Measurements from ENCODE around the gene ZNF280D.

ZNF280D gene

DNA sequence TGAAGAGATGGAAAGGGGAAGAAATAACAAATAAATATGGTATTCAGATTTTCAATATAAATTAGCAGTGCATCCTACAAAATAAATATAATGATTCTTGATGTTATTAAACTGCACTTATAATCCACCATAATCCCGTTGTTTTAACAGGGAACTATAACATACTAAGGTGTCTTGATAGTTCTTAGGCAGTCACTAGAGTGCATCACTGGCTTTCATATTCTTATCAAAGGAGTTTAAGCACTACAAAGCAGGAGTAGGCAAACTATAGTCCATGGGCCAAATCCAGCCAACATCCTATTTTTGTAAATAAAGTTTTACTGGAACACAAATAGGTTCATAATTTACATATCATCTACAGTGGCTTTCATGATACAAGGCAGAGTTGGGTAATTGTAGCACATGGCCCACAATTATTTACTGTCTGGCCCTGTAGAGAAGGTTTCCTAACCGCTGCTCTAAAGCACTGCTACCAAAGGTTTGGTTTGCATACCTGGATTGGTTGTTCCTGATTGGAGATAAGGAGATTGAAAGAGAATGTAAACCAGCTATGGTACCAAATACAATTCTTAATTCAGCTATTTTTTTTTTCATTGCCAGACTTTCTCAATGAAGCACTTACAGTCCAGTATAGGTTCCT is 104.3 kb downstream of the ZNF280D start:
- DNase-seq = no peak

GRCh38 chr15:56619887-56620286 is 113.4 kb downstream of the ZNF280D start:
- no peak for DNase-seq

DNA sequence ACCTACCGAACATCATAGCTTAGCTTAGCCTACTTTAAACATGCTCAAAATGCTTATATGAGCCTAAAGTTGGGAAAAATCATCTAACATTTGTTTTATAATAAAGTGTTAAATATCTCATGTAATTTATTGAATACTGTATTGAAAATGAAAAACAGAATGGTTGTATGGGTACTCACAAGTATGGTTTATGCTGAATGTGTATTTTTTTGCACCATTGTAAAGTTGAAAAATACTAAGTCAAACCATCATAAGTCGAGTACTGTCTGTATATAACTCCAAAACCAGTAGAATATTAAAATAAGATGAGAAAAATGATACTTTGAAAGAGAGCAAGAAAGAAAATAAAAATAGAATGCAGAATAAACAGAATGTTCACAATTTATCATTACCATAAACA is 115.7 kb downstream of the ZNF280D start:
- DNase-seq = no peak

- no peak for DNase-seq
These were observed 116.8 kb downstream of the ZNF280D start for GRCh38 chr15:56616551-56616950.

DNA sequence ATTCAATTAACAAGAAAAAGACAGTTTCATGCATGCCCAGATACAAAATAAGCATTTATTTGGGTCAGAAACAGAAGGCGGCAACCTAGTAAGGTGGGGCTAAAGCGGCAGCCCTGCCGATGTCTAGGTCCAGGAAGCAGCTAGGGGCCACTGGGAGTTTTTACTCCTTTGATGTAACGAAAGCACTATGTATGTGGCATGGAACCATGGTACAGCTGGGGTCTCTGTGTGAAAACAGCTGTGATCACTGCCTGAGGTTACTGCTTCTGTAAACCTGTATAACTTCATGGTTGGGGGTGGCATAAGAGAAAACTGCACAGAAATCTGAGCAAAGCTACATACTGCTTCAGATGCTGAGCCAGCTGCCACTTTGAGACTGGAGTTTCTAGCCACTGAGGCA is 119.5 kb downstream of the ZNF280D start:
- no peak for DNase-seq

GRCh38 chr15:56608993-56609392 is 124.3 kb downstream of the ZNF280D start:
- DNase-seq = no peak

GRCh38 chr15:56608140-56608778 is 125.0 kb downstream of the ZNF280D start:
- no peak for DNase-seq

- DNase-seq = no peak
These were observed 131.1 kb downstream of the ZNF280D start for GRCh38 chr15:56602253-56602652.

DNA sequence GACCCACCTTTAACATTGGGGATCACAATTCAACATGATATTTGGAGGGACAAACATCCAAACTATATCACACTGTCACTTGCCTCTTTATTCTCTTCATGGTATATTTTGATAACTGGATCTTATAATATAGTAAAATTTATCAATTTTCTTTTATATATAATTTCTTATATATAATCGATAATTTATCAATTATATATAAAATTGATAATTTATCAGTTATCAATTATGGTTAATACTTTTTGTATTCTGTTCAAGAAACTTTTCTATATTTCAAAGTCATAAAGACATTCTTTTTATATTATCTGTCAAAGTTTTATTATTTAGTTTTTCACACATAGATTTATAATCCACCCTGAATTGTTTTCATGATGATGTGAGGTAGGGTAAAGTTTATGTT is 132.9 kb downstream of the ZNF280D start:
- no peak for DNase-seq

- no peak for DNase-seq
These were observed 134.3 kb downstream of the ZNF280D start for GRCh38 chr15:56598991-56599390.

GRCh38 chr15:56587686-56588085 is 145.6 kb downstream of the ZNF280D start:
- no peak for DNase-seq

GRCh38 chr15:56586206-56586605 is 147.1 kb downstream of the ZNF280D start:
- no peak for DNase-seq

DNA sequence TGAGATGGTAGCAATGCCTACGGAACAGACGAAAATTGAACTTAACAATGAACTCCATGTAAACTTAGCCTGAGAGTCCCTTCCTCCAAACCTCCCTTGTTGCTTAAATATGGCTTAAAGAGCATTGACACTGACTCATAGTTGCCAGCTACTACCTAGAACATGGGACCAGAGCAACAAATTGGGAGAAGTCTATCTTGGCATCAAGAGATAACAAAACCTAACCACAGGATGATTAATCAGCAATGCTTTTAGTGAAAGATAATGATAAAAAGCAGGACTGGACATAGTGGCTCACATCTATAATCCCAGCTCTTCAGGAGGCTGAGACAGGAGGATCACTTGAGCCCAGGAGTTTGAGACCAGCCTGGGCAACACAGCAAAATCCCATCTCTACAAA is 150.5 kb downstream of the ZNF280D start:
- no peak for DNase-seq

Data from CD4-positive, alpha-beta T cell treated with Interleukin-21 for 1 hour (primary cell).